Lower lobe of right lung (tissue), 2 donors: ENCODE results near the gene LAPTM4A. TPM values are rescaled to one million over a fixed set of nuclear protein-coding genes. Genes with fewer than 3 reads are reported as not detected.

Experiments
- ATAC-seq, 2 donors: fragments of 200-7000 bp; cut with Tn5 transposase; one replicate each; pipeline ENCODE4 v1.9.1; 2020 to 2022; ENCODE audit warnings: mild to moderate bottlenecking in 2 of 2, moderate library complexity in 2 of 2
- DNase-seq: peaks from one replicate; pipeline ENCODE4 v3.0.0-alpha.2; 2020
- H3K27ac ChIP-seq: fragments of 200-600 bp; one replicate; pipeline ENCODE4 v1.8.0; 2022
- H3K27me3 ChIP-seq: fragments of 200-600 bp; one replicate; pipeline ENCODE4 v1.8.0; 2022; ENCODE audit warnings: low read depth
- H3K36me3 ChIP-seq: fragments of 200-600 bp; one replicate; pipeline ENCODE4 v1.8.0; 2022; ENCODE audit warnings: mild to moderate bottlenecking
- H3K4me1 ChIP-seq: fragments of 200-600 bp; one replicate; pipeline ENCODE4 v1.8.0; 2022
- H3K4me3 ChIP-seq: fragments of 200-600 bp; one replicate; pipeline ENCODE4 v1.8.0; 2022; ENCODE audit warnings: mild to moderate bottlenecking
- H3K9me3 ChIP-seq: fragments of 200-600 bp; one replicate; pipeline ENCODE4 v1.8.0; 2022
- intact Hi-C: fragments of 100-400 bp; cut with DNase I; formaldehyde crosslinking; loops from one replicate; pipeline ENCODE4 v1.11.0; 2022
- total RNA-seq: library from RNA; stranded (reverse); fragmentation: NEBNext Ultra II Directional; extraction: Animal tissue kit (Norgen Biotek cat#: 25700); gene quantifications from one replicate; pipeline ENCODE4 v1.2.1, GENCODE V29; 2021
- TF ChIP-seq, protein P1 (sequence below): fragments of 200-600 bp; IDR thresholded peaks from one replicate; pipeline ENCODE4 v1.8.0; 2022; ENCODE audit warnings: antibody characterized with exemption, mild to moderate bottlenecking
- donor health status: DM: no; HTN: yes; CAD: no; lungs with severe emphysema.

The LAPTM4A gene
- total RNA-seq, 1 donor from 2014 or later = 223 TPM

DNA sequence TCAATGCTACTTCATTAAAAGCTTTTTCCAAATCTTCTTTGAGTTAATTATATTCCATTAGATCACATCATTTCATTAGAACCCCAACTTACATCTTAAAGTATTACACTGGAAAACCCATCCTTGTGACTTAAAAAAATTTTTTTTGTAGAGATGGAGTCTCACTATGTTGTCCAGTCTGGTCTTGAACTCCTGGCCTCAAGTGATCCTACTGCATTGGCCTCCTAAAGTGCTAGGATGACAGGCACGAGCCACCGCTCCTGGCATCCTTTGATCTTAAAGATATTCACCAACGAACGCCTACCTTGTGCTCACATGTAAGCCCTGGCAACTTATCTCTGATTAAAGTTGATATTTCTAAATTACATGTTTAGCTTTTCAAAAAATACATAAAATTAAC lies 6.7 kb downstream of the LAPTM4A start:
- TF ChIP-seq, protein P1, sequence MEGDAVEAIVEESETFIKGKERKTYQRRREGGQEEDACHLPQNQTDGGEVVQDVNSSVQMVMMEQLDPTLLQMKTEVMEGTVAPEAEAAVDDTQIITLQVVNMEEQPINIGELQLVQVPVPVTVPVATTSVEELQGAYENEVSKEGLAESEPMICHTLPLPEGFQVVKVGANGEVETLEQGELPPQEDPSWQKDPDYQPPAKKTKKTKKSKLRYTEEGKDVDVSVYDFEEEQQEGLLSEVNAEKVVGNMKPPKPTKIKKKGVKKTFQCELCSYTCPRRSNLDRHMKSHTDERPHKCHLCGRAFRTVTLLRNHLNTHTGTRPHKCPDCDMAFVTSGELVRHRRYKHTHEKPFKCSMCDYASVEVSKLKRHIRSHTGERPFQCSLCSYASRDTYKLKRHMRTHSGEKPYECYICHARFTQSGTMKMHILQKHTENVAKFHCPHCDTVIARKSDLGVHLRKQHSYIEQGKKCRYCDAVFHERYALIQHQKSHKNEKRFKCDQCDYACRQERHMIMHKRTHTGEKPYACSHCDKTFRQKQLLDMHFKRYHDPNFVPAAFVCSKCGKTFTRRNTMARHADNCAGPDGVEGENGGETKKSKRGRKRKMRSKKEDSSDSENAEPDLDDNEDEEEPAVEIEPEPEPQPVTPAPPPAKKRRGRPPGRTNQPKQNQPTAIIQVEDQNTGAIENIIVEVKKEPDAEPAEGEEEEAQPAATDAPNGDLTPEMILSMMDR = no peak
- H3K9me3 ChIP-seq = no peaks in the 10 kb centered on the region
- ATAC-seq (no peak), DNase-seq (no peak)
- peaks cover 13% of the 10 kb centered on the region for H3K36me3 ChIP-seq
- intact Hi-C loops = no loop called here
- no peak overlapping the region for H3K4me3 ChIP-seq
- peaks cover 73% of the 10 kb centered on the region for H3K4me1 ChIP-seq
- H3K27ac ChIP-seq = no peak overlapping the region
- no peaks in the 10 kb centered on the region for H3K27me3 ChIP-seq

DNA sequence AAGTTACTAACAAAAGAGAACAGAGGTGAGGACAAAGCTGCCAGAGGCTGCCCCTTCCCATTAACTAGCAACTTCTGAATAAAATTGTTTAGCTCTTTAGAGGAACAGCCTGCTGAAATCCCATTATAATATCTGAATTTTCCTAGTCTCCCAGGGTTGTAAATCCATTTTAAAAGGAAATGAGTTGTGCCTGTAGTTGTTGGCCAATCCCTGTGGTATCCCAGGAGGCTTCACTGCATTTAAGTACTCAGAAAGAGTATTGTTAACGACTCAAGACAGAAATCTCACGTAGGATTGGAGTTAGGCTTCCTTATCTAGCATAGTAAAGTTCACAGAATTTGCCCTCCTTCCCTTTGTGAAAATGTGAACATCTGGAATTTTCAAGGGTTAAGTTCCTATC lies 8.9 kb downstream of the LAPTM4A start:
- Histone ChIP-seq H3K27ac (no peak overlapping the region), H3K4me3 (no peak overlapping the region), H3K36me3 (peaks cover 35% of the 10 kb centered on the region), H3K4me1 (peaks cover 51% of the 10 kb centered on the region), H3K27me3 (no peaks in the 10 kb centered on the region), H3K9me3 (no peaks in the 10 kb centered on the region)
- DNase-seq (no peak), ATAC-seq (no peak)
- TF ChIP-seq, protein P1 = no peak
- intact Hi-C loops = no loop called here

DNA sequence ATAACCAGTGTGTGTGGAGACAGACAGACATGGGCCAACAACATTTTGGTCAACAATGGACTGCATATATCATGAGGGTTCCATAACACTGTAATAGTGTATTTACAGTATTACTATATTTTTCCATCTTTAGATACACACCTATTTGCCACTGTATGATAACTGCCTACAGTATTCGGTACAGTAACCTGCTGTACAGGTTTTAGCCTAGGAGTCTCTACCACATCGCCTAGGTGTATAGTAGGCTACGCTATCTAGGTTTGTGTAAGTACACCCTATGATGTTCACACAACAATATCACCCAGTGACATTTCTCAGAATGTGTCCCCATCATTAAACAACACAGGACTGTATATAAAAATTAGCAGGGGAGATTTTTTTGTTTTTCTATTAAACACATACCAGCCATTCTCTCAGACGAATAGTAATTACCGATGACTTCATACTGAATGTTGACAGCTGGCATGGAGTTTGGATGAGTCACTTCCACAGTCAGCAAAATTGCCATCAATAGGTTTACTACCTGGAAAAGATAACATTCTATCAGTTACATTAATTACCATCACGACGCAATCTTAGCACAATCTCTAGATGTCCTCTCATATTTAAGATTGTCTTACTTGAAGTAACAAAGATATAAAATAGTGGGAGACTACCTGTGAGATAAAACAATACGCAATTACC lies 10.8 kb downstream of the LAPTM4A start:
- intact Hi-C loops = no loop called here

DNA sequence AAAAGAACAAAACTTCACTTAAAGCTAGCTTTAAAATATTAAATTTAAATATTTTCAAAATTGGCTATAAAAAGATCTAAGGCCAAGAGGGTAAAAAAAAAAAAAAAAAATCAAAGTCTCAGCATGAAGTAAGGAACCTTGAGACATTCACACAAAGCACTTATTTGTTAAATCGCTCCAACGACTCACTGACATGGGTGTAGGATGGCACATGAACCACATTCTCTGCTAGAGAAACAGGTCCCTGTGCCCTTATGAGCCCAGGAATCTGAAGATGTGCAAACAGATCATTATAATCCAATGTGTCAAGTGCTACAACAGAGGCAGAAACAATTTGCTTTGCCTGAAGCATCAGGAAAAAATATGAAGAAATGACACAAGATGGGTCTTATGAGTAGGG lies 13.8 kb downstream of the LAPTM4A start:
- TF ChIP-seq, protein P1 = no peak
- Histone ChIP-seq H3K36me3 (peaks cover 84% of the 10 kb centered on the region), H3K27ac (no peak overlapping the region), H3K4me3 (no peak overlapping the region), H3K9me3 (no peaks in the 10 kb centered on the region), H3K4me1 (peaks cover 11% of the 10 kb centered on the region), H3K27me3 (no peaks in the 10 kb centered on the region)
- intact Hi-C loops = no loop called here
- DNase-seq = no peak
- ATAC-seq = no peak

More for the DNA sequence above, 10.8 kb downstream of the LAPTM4A start:
- Histone ChIP-seq H3K4me3 (no peak overlapping the region), H3K9me3 (no peaks in the 10 kb centered on the region), H3K4me1 (peaks cover 41% of the 10 kb centered on the region), H3K27ac (no peak overlapping the region), H3K27me3 (no peaks in the 10 kb centered on the region), H3K36me3 (peaks cover 54% of the 10 kb centered on the region)
- TF ChIP-seq, protein P1 = no peak
- no peak for DNase-seq
- ATAC-seq = no peak

DNA sequence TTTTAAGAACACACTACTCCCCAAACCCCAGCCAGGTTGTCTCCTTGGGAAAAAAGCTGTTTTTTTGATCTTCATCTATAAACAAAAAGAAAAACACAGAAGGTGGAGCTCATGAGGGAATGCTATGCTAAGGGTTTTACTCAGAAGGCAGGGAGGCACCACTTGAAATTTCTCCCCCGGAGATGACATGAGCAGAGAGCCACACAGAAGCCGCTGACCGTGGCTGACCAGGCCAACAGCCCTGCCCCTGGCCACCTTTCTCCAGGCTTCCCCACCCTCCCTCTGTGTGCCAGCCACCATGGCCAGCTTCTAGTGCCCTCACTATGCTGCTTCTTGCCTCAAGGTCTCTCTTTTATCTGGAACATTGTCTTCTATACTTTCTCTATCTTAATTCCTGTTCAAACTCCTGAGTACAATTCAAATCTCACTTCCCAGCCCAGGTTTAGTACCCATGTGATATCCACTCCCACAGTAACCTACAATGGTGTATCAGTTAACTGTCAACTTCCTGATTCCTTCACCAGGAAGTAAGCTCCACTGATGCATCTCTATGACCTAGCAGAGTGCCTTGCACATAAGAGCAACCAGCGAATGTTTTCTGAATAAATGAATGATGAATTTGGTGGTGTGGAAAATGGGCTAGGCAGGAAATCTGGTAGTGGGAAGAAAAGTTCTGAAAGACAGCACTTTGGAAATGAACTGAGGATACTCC lies 15.3 kb downstream of the LAPTM4A start:
- intact Hi-C loops = no loop called here
- Histone ChIP-seq H3K27me3 (no peaks in the 10 kb centered on the region), H3K36me3 (peaks cover 99% of the 10 kb centered on the region), H3K4me1 (no peaks in the 10 kb centered on the region), H3K27ac (peak overlapping the region; percentile 1), H3K4me3 (no peak overlapping the region), H3K9me3 (no peaks in the 10 kb centered on the region)
- TF ChIP-seq, protein P1 = no peak
- ATAC-seq (peak; percentile 34 to 43), DNase-seq (no peak)
